ENCODE data around the gene GLIS2.

Gene GLIS2

GRCh38 chr16:4322121-4323052 lies 6.5 kb downstream of the GLIS2 start:
- POLR2A ChIA-PET: no interaction called here

GRCh38 chr16:4323071-4323844 lies 7.4 kb downstream of the GLIS2 start:
- TF ChIP-seq CTCF (IDR thresholded peaks at IDR 0.05; ENCODE audit: control extremely low read depth, extremely low read depth, low read depth, missing control alignments): no peak
- ChIA-PET CTCF (interaction anchor here (0.7 to 17.8 kb wide), 4 partner anchors 14 to 69 kb away, joined by 3 to 201 read pairs (median 4); no protein-coding TSS in a partner anchor), POLR2A (no interaction called here)
- no peak for DNase-seq (ENCODE audit: extremely low spot score)

More at GRCh38 chr16:4322121-4323052, 6.5 kb downstream of the GLIS2 start:
- CTCF ChIA-PET: interaction anchor here (1.2 to 17.8 kb wide), 3 partner anchors 13 to 68 kb away, joined by 4 to 201 read pairs (median 4); no protein-coding TSS in a partner anchor
- no peak for TF ChIP-seq CTCF (IDR thresholded peaks at IDR 0.05; ENCODE audit: control extremely low read depth, extremely low read depth, low read depth, missing control alignments)
- DNase-seq (ENCODE audit: extremely low spot score): no peak

- no peak for DNase-seq (ENCODE audit: extremely low spot score)
- no peak for TF ChIP-seq CTCF (IDR thresholded peaks at IDR 0.05; ENCODE audit: control extremely low read depth, extremely low read depth, low read depth, missing control alignments)
- ChIA-PET POLR2A (no interaction called here), CTCF (interaction anchor here (0.7 to 17.8 kb wide), 3 partner anchors 15 to 70 kb away, joined by 3 to 201 read pairs (median 4); no protein-coding TSS in a partner anchor)
Measured at GRCh38 chr16:4323845-4324488, 8.1 kb downstream of the GLIS2 start.

DNA sequence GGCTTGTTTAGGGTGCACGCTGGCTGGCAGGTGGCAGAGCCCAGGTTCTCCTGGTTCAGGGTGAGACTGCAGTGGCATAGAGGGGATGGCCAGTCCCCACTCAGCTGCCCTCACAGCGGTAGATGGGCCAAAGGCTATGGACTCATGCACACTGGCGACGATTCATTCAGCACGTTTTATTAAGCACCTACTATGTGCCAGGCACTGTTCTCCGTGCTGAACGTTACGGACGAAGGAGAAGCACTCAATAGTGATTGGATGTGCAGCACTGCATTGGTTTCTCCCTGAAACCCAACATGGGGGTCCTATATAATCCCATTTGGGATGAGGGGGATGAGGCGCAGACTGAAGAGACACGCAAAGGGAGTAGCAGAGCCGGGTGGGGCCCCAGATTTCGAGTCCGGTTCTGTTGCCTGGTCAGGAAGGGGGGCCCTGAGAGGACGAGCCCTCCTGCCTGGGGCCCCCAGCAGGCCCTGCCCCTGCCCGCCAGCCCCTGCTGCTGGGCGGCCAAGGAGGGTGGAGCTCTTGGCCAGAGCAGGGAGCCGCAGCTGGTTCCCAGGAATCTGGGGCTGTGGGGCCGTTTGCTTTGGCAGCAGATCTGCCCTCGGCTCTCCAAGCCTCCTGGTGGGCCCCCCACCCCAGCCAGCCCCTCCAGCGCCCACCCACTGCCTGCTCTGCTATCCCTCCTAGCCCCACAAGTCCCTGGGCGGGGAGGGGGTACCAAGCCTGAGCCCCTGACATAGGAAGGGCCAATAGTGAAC lies 8.8 kb downstream of the GLIS2 start:
- ChIA-PET CTCF (interaction anchor here (1.6 to 17.8 kb wide), 3 partner anchors 16 to 71 kb away, joined by 4 to 201 read pairs (median 86); no protein-coding TSS in a partner anchor), POLR2A (no interaction called here)
- DNase-seq (ENCODE audit: extremely low spot score): no peak
- TF ChIP-seq CTCF (IDR thresholded peaks at IDR 0.05; ENCODE audit: control extremely low read depth, extremely low read depth, low read depth, missing control alignments): no peak

- POLR2A ChIA-PET: no interaction called here
- CTCF ChIA-PET: interaction anchor here (1.6 to 17.8 kb wide), 4 partner anchors 16 to 342 kb away, joined by 4 to 201 read pairs (median 52); no protein-coding TSS in a partner anchor
- peak; percentile 72 for DNase-seq (ENCODE audit: extremely low spot score)
- TF ChIP-seq CTCF (IDR thresholded peaks at IDR 0.05; ENCODE audit: control extremely low read depth, extremely low read depth, low read depth, missing control alignments): no peak
Measured at GRCh38 chr16:4325253-4325758, 9.4 kb downstream of the GLIS2 start.
